K562 (cell line): ENCODE measurements around the gene P4HTM. TPM values are rescaled to one million over a fixed set of nuclear protein-coding genes. Genes with fewer than 3 reads are reported as not detected.

Experiments used
- BRF1 ChIP-seq: IDR thresholded peaks from 3 replicates; pipeline ENCODE4 v1.6.1; 2011; ENCODE audit warnings: borderline replicate concordance, mild to moderate bottlenecking; ENCODE audit not compliant: insufficient read length; ENCODE audit errors: extremely low read depth
- CHD4 ChIP-seq: fragments of 200-600 bp; sonication (generic); IDR thresholded peaks from 3 replicates; pipeline ENCODE4 v1.6.1; 2012; ENCODE audit warnings: low read depth, mild to moderate bottlenecking, mixed read lengths, low read length, inconsistent platforms; ENCODE audit not compliant: insufficient read depth, insufficient replicate concordance, poor library complexity, severe bottlenecking
- KDM1A ChIP-seq, 2 experiments: fragments of 450-650 bp; IDR thresholded peaks; 2 replicates each; pipeline ENCODE4 v1.6.1; 2016; ENCODE audit warnings: mild to moderate bottlenecking in 2 of 2
- POLR2AphosphoS5 ChIP-seq: IDR thresholded peaks from 2 replicates; pipeline ENCODE4 v1.6.1; 2011; ENCODE audit warnings: mild to moderate bottlenecking, low read depth, low read length, moderate library complexity; ENCODE audit not compliant: control insufficient read depth, insufficient read depth
- RB1 ChIP-seq: fragments of 450-650 bp; IDR thresholded peaks from 2 replicates; pipeline ENCODE4 v1.6.1; 2017; ENCODE audit warnings: low read depth, mild to moderate bottlenecking
- SMC3 ChIP-seq: conservative IDR thresholded peaks from 2 replicates; pipeline ENCODE4 v1.6.1; 2011; ENCODE audit warnings: low read depth, low read length, improper control_type of control experiment; ENCODE audit not compliant: insufficient read depth
- SRSF9 ChIP-seq: fragments of 200-400 bp; formaldehyde crosslinking; IDR thresholded peaks from 2 replicates; pipeline ENCODE4 v1.6.1; 2017; ENCODE audit warnings: low read depth, low read length, borderline replicate concordance
- TFAM ChIP-seq: fragments of 250-450 bp; sonication (Bioruptor Pico); conservative IDR thresholded peaks from 2 replicates; pipeline ENCODE4 v1.5.0; 2021; ENCODE audit warnings: mild to moderate bottlenecking, moderate library complexity
- THRB ChIP-seq: fragments of 450-650 bp; formaldehyde crosslinking; conservative IDR thresholded peaks from 2 replicates; pipeline ENCODE4 v1.4.0; 2022; ENCODE audit warnings: mild to moderate bottlenecking, missing genetic modification characterization
- ZC3H4 ChIP-seq: sonication (generic); formaldehyde crosslinking; IDR thresholded peaks from 2 replicates; pipeline ENCODE4 v1.9.0; 2021; ENCODE audit warnings: missing genetic modification reagents, borderline replicate concordance
- ZNF408 ChIP-seq: fragments of 250-450 bp; sonication (Bioruptor Pico); IDR thresholded peaks from 2 replicates; pipeline ENCODE4 v1.4.0; 2020; ENCODE audit warnings: low read depth, mild to moderate bottlenecking, moderate library complexity
- polyA plus RNA-seq, 8 experiments: library from polyadenylated mRNA; depleted of rRNA in 4 of 8; stranded (reverse) in 5 of 8; unstranded in 3 of 8; fragments of >200 nt; fragmentation: Nextera tagmentation in 2 of 8; fragmentation: Illumina TruSeq in 1 of 8; extraction: Ambion mirVana in 2 of 8; extraction: Trizol in 1 of 8; gene quantifications; 2 replicates each; pipeline versions ENCODE4 v1.2.1 to v1.2.3, GENCODE V29; 2011 to 2014; ENCODE audit warnings: inconsistent platforms in 1 of 8, missing spikeins in 1 of 8
- total RNA-seq, 7 experiments: library from RNA; depleted of rRNA in 6 of 7; stranded (reverse); fragments of >200 nt in 6 of 7; fragmentation: Illumina TruSeq in 2 of 7; extraction: Trizol in 2 of 7; gene quantifications; 2 replicates each; pipeline versions ENCODE4 v1.2.1 to v1.2.3, GENCODE V29; 2011 to 2021; ENCODE audit warnings: low replicate concordance in 1 of 7
- TF ChIP-seq, protein P1 (sequence below), 2 experiments: fragments of 450-650 bp; IDR thresholded peaks; 2 replicates each; pipeline ENCODE4 v1.6.1; 2016; ENCODE audit warnings: mild to moderate bottlenecking in 2 of 2, borderline replicate concordance in 1 of 2, low read depth in 1 of 2, moderate library complexity in 1 of 2
- TF ChIP-seq, protein P2 (sequence below): fragments of 250-450 bp; sonication (Bioruptor Pico); IDR thresholded peaks from 2 replicates; pipeline ENCODE4 v1.8.0; 2022; ENCODE audit warnings: moderate library complexity, mild to moderate bottlenecking, inconsistent platforms
- TF ChIP-seq, protein P3 (sequence below): sonication (generic); formaldehyde crosslinking; IDR thresholded peaks from 2 replicates; pipeline ENCODE4 v1.8.0; 2022; ENCODE audit warnings: mild to moderate bottlenecking, missing genetic modification reagents

Gene P4HTM
- total and polyA plus RNA-seq, 9 of the 15 experiments (the other 6 are each of a cell fraction or from before 2014, with no cell fraction given) = 0.09 to 0.66 (median 0.25) TPM; not detected in 2

DNA sequence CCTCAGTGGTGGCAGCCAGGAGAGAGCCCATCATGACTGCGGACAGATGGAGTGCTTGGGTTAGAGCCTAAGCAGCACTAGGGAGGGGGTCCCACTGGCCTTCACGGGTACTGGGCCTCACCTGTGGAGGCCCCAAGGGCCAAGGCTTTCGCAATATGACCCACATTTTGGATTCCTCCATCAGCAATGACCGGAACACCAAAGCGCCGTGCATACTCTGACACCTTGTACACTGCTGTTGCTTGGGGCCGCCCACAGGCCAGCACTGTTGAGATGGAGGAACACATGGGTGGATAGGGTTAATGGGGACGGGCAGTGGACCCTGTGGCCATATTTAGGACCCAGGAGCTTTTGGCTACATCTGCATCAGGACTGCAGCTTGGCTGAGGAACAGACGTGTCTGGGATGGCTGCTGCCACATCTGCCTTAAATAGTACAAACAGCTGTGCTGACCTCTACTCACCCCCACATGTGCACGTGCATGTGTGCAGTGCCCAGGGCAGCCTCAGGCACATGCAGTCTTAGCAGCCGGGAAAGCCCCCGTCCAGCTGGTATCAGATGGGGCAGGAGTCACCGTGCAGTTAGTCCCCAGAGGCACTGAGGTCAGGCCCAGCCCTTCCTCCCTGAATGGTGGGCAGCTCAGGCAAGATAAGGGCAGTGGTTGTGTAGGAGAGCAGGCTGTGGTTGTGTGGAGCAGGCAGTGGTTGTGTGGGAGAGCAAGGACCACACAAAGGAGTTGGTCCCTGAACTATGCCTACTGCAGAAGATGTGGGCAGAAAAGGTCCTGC lies 35.2 kb downstream of the P4HTM start (continued):
- peak; percentile 45; the same call in 1 of the 2 replicates for TF ChIP-seq POLR2AphosphoS5
- peak; percentile 64; the same call in 1 of the 2 replicates for TF ChIP-seq THRB (CRISPR knock-in tag)
- TF ChIP-seq, protein P1, sequence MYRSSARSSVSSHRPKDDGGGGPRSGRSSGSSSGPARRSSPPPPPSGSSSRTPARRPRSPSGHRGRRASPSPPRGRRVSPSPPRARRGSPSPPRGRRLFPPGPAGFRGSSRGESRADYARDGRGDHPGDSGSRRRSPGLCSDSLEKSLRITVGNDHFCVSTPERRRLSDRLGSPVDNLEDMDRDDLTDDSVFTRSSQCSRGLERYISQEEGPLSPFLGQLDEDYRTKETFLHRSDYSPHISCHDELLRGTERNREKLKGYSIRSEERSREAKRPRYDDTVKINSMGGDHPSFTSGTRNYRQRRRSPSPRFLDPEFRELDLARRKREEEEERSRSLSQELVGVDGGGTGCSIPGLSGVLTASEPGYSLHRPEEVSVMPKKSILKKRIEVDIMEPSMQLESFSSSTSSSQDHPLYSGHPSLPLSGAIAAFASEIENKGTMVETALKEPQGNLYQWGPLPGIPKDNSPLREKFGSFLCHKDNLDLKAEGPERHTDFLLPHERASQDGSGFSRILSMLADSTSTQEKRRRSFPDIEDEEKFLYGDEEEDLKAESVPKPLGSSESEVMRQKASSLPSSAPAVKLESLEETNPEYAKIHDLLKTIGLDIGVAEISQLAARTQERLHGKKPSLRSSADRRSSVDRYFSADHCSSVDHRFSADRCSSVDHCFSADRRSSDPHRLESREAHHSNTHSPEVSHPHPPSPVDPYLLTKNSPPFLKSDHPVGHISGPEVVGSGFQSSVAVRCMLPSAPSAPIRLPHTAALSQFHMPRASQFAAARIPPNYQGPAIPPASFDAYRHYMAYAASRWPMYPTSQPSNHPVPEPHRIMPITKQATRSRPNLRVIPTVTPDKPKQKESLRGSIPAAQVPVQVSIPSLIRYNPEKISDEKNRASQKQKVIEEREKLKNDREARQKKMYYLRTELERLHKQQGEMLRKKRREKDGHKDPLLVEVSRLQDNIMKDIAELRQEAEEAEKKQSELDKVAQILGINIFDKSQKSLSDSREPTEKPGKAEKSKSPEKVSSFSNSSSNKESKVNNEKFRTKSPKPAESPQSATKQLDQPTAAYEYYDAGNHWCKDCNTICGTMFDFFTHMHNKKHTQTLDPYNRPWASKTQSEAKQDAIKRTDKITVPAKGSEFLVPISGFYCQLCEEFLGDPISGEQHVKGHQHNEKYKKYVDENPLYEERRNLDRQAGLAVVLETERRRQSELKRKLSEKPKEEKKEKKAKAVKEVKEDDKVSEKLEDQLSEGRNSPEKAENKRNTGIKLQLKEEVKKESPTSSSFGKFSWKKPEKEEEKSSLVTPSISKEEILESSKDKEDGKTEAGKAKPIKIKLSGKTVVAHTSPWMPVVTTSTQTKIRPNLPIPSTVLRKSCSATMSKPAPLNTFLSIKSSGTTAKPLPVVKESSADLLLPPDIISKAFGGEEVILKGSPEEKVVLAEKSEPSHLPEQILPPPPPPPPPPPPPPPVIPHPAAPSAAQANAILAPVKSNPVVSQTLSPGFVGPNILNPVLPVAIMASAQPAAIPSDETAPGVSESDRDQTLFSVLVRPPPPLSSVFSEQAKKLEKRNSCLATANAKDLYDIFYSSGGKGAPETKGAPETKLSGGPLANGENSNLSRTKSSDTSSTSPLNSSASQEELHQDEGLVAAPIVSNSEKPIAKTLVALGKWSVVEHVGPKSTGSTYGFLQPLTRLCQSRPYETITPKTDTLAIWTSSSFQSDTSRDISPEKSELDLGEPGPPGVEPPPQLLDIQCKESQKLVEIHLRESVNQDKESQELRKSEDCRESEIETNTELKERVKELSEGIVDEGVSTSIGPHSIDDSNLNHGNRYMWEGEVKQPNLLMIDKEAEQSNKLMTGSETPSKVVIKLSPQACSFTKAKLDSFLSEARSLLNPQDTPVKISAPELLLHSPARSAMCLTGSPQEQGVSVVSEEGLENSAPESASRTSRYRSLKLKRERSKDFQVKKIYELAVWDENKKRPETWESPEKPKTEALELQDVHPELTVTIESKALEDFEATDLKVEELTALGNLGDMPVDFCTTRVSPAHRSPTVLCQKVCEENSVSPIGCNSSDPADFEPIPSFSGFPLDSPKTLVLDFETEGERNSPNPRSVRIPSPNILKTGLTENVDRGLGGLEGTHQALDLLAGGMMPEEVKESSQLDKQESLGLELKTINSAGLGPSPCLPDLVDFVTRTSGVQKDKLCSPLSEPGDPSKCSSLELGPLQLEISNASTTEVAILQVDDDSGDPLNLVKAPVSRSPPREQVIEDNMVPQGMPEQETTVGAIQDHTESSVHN (IDR thresholded peaks at IDR 0.05; ENCODE audit: borderline replicate concordance in 1 of 2, low read depth in 1 of 2) = no peak
- no peak for TF ChIP-seq BRF1
- TF ChIP-seq SRSF9 = no peak
- no peak for TF ChIP-seq ZNF408 (CRISPR knock-in tag)
- no peak for TF ChIP-seq CHD4
- TF ChIP-seq, protein P2, sequence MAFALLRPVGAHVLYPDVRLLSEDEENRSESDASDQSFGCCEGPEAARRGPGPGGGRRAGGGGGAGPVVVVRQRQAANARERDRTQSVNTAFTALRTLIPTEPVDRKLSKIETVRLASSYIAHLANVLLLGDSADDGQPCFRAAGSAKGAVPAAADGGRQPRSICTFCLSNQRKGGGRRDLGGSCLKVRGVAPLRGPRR = no peak
- TF ChIP-seq ZC3H4 (CRISPR knock-in tag) = no peak
- TF ChIP-seq TFAM (CRISPR knock-in tag) = no peak
- TF ChIP-seq KDM1A (IDR thresholded peaks at IDR 0.05) = 0 out of 4 replicates have a peak, but pooled peaks of 1 of the 2 experiments have one; percentile 37
- TF ChIP-seq, protein P3, sequence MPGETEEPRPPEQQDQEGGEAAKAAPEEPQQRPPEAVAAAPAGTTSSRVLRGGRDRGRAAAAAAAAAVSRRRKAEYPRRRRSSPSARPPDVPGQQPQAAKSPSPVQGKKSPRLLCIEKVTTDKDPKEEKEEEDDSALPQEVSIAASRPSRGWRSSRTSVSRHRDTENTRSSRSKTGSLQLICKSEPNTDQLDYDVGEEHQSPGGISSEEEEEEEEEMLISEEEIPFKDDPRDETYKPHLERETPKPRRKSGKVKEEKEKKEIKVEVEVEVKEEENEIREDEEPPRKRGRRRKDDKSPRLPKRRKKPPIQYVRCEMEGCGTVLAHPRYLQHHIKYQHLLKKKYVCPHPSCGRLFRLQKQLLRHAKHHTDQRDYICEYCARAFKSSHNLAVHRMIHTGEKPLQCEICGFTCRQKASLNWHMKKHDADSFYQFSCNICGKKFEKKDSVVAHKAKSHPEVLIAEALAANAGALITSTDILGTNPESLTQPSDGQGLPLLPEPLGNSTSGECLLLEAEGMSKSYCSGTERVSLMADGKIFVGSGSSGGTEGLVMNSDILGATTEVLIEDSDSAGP (CRISPR knock-in tag) = no peak
- TF ChIP-seq SMC3 = no peak
- TF ChIP-seq RB1 = no peak
